Fibroblast of the aortic adventitia (primary cell): Measurements from ENCODE around the gene TRAF6. TPM values are rescaled to one million over a fixed set of nuclear protein-coding genes. Genes with fewer than 3 reads are reported as not detected.

Experiments used
- DNase-seq: peaks from one replicate; pipeline ENCODE4 v3.0.0-alpha.2; 2010; ENCODE audit warnings: low read depth
- H3K4me3 ChIP-seq: 2 replicates; pipeline ENCODE4 v1.5.1; 2011; ENCODE audit warnings: low read depth, mild to moderate bottlenecking, control low read depth, low read length, moderate library complexity
- CTCF ChIP-seq: IDR thresholded peaks from 2 replicates; pipeline ENCODE4 v1.5.1; 2011; ENCODE audit warnings: mild to moderate bottlenecking, low read length, control low read depth, inconsistent platforms; ENCODE audit not compliant: insufficient read depth
- total RNA-seq: library from RNA; depleted of rRNA; stranded (reverse); fragments of >200 nt; gene quantifications from 2 replicates; pipeline ENCODE4 v1.2.3, GENCODE V29; 2012; ENCODE audit warnings: low replicate concordance

Gene TRAF6
- total RNA-seq, 1 donor = 11.8 TPM

GRCh38 chr11:36447947-36448346 lies 62.1 kb downstream of the TRAF6 start:
- H3K4me3 ChIP-seq = no peak overlapping the region
- no peak for DNase-seq
- no peak for TF ChIP-seq CTCF

- H3K4me3 ChIP-seq = no peak overlapping the region
- no peak for TF ChIP-seq CTCF
- DNase-seq = no peak
These were observed 62.6 kb downstream of the TRAF6 start for GRCh38 chr11:36447514-36447913.

GRCh38 chr11:36446135-36446534 lies 63.9 kb downstream of the TRAF6 start:
- TF ChIP-seq CTCF = no peak
- no peak for DNase-seq
- no peak overlapping the region for H3K4me3 ChIP-seq

- H3K4me3 ChIP-seq = no peak overlapping the region
- no peak for TF ChIP-seq CTCF
- no peak for DNase-seq
These were observed 66.4 kb downstream of the TRAF6 start for GRCh38 chr11:36443661-36444060.

GRCh38 chr11:36441610-36442208 lies 68.4 kb downstream of the TRAF6 start:
- no peak overlapping the region for H3K4me3 ChIP-seq
- TF ChIP-seq CTCF = no peak
- no peak for DNase-seq

GRCh38 chr11:36438126-36438525 lies 71.9 kb downstream of the TRAF6 start:
- no peak overlapping the region for H3K4me3 ChIP-seq
- DNase-seq = no peak
- TF ChIP-seq CTCF = no peak

- TF ChIP-seq CTCF = no peak
- no peak overlapping the region for H3K4me3 ChIP-seq
- DNase-seq = no peak
These were observed 72.7 kb downstream of the TRAF6 start for GRCh38 chr11:36437413-36437812.
